ENCODE data around the gene CDC42EP3. TPM values are rescaled to one million over a fixed set of nuclear protein-coding genes. Genes with fewer than 3 reads are reported as not detected.

The CDC42EP3 gene
- polyA plus RNA-seq, 1 donor from 2014 or later: 25.2 TPM

- Histone ChIP-seq H4K20me1 (ENCODE audit: insufficient read depth) (no peaks in the 10 kb centered on the region), H3K9me2 (ENCODE audit: insufficient read depth, low read length) (no peaks in the 10 kb centered on the region), H3K27me3 (ENCODE audit: insufficient read depth, low read depth, low read length) (no peaks in the 10 kb centered on the region), H3K4me3 (ENCODE audit: low read length) (no peak overlapping the region), H2AFZ (ENCODE audit: low read depth, low read length) (no peak overlapping the region), H3K27ac (ENCODE audit: low read length) (no peak overlapping the region), H3K79me2 (replicated peaks; ENCODE audit: insufficient read depth, low read length) (no peaks in the 10 kb centered on the region), H3K4me2 (ENCODE audit: low read length) (no peak overlapping the region), H3K9me3 (ENCODE audit: low read length) (no peaks in the 10 kb centered on the region), H3K36me3 (ENCODE audit: insufficient read depth, low read length) (no peaks in the 10 kb centered on the region), H3F3A (ENCODE audit: insufficient read depth, low read length, poor library complexity, severe bottlenecking) (no peaks in the 10 kb centered on the region), H3K9ac (ENCODE audit: low read length) (no peak overlapping the region)
- TF ChIP-seq TAF1 (IDR thresholded peaks at IDR 0.05; ENCODE audit: low read depth) (no peak), EZH2 (IDR thresholded peaks at IDR 0.05; ENCODE audit: borderline replicate concordance, insufficient read depth, low read length, poor library complexity, severe bottlenecking) (no peak), MXI1 (conservative IDR thresholded peaks at IDR 0.05; ENCODE audit: poor library complexity, severe bottlenecking) (no peak)
These were observed 54.8 kb downstream of the CDC42EP3 start for GRCh38 chr2:37616677-37617005.

GRCh38 chr2:37615804-37616676, 55.4 kb downstream of the CDC42EP3 start:
- H3K27ac ChIP-seq (ENCODE audit: low read length): no peak overlapping the region
- H3K9ac ChIP-seq (ENCODE audit: low read length): no peak overlapping the region
- H4K20me1 ChIP-seq (ENCODE audit: insufficient read depth): no peaks in the 10 kb centered on the region
- no peaks in the 10 kb centered on the region for H3K79me2 ChIP-seq (replicated peaks; ENCODE audit: insufficient read depth, low read length)
- no peaks in the 10 kb centered on the region for H3K27me3 ChIP-seq (ENCODE audit: insufficient read depth, low read depth, low read length)
- no peak overlapping the region for H3K4me3 ChIP-seq (ENCODE audit: low read length)
- H3K4me2 ChIP-seq (ENCODE audit: low read length): no peak overlapping the region
- H3K36me3 ChIP-seq (ENCODE audit: insufficient read depth, low read length): no peaks in the 10 kb centered on the region
- H3F3A ChIP-seq (ENCODE audit: insufficient read depth, low read length, poor library complexity, severe bottlenecking): no peaks in the 10 kb centered on the region
- no peaks in the 10 kb centered on the region for H3K9me3 ChIP-seq (ENCODE audit: low read length)
- TF ChIP-seq RAD21 (conservative IDR thresholded peaks at IDR 0.05): no peak
- no peak for TF ChIP-seq SMC3 (conservative IDR thresholded peaks at IDR 0.05; ENCODE audit: poor library complexity)
- TF ChIP-seq POLR2AphosphoS5 (IDR thresholded peaks at IDR 0.05): no peak
- TF ChIP-seq REST (IDR thresholded peaks at IDR 0.05; ENCODE audit: borderline replicate concordance): no peak
- no peak for TF ChIP-seq CTCF (IDR thresholded peaks at IDR 0.05; ENCODE audit: poor library complexity, severe bottlenecking)
- TF ChIP-seq EP300 (conservative IDR thresholded peaks at IDR 0.05; ENCODE audit: poor library complexity, severe bottlenecking): no peak
- TF ChIP-seq MXI1 (conservative IDR thresholded peaks at IDR 0.05; ENCODE audit: poor library complexity, severe bottlenecking): no peak
- no peaks in the 10 kb centered on the region for H3K9me2 ChIP-seq (ENCODE audit: insufficient read depth, low read length)
- H2AFZ ChIP-seq (ENCODE audit: low read depth, low read length): no peak overlapping the region

All from neural cell (in vitro differentiated cells).